ENCODE results near the gene ZDHHC14.

Gene ZDHHC14

GRCh38 chr6:157570752-157571151 is 189.8 kb downstream of the ZDHHC14 start:
- TF ChIP-seq, protein P1, sequence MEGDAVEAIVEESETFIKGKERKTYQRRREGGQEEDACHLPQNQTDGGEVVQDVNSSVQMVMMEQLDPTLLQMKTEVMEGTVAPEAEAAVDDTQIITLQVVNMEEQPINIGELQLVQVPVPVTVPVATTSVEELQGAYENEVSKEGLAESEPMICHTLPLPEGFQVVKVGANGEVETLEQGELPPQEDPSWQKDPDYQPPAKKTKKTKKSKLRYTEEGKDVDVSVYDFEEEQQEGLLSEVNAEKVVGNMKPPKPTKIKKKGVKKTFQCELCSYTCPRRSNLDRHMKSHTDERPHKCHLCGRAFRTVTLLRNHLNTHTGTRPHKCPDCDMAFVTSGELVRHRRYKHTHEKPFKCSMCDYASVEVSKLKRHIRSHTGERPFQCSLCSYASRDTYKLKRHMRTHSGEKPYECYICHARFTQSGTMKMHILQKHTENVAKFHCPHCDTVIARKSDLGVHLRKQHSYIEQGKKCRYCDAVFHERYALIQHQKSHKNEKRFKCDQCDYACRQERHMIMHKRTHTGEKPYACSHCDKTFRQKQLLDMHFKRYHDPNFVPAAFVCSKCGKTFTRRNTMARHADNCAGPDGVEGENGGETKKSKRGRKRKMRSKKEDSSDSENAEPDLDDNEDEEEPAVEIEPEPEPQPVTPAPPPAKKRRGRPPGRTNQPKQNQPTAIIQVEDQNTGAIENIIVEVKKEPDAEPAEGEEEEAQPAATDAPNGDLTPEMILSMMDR (conservative IDR thresholded peaks at IDR 0.05; ENCODE audit: low read depth, low read length), result no peak
- no peaks in the 10 kb centered on the region for H3K27me3 ChIP-seq (ENCODE audit: insufficient read depth, low read depth)
- H4K20me1 ChIP-seq (ENCODE audit: insufficient read depth), result no peaks in the 10 kb centered on the region
- H3K4me2 ChIP-seq, result peak overlapping the region; percentile 53; the same call in 1 of the 2 replicates
- no peaks in the 10 kb centered on the region for H3K36me3 ChIP-seq (ENCODE audit: insufficient read depth)
- no peak overlapping the region for H3K9ac ChIP-seq
- H3K79me2 ChIP-seq (ENCODE audit: insufficient read depth, low read depth), result no peaks in the 10 kb centered on the region
- H2AFZ ChIP-seq (ENCODE audit: low read depth), result no peak overlapping the region
- H3K4me3 ChIP-seq (IDR thresholded peaks at IDR 0.05; ENCODE audit: insufficient read depth, low read depth, low read length), result no peak overlapping the region
- H3K4me1 ChIP-seq (ENCODE audit: low read depth, poor library complexity, severe bottlenecking), result peaks cover 47% of the 10 kb centered on the region
- H3K27ac ChIP-seq, result peak overlapping the region; percentile 13; the same call in 1 of the 2 replicates

- no peak overlapping the region for H3K9ac ChIP-seq
- H3K79me2 ChIP-seq (ENCODE audit: insufficient read depth, low read depth), result no peaks in the 10 kb centered on the region
- H3K27ac ChIP-seq, result peak overlapping the region; percentile 13; the same call in 1 of the 2 replicates
- TF ChIP-seq, protein P1 (conservative IDR thresholded peaks at IDR 0.05; ENCODE audit: low read depth, low read length), result no peak
- H4K20me1 ChIP-seq (ENCODE audit: insufficient read depth), result no peaks in the 10 kb centered on the region
- no peak overlapping the region for H3K4me3 ChIP-seq (IDR thresholded peaks at IDR 0.05; ENCODE audit: insufficient read depth, low read depth, low read length)
- no peak overlapping the region for H2AFZ ChIP-seq (ENCODE audit: low read depth)
- peak overlapping the region; percentile 12; the same call in 1 of the 2 replicates for H3K4me2 ChIP-seq
- H3K27me3 ChIP-seq (ENCODE audit: insufficient read depth, low read depth), result no peaks in the 10 kb centered on the region
- no peaks in the 10 kb centered on the region for H3K36me3 ChIP-seq (ENCODE audit: insufficient read depth)
- H3K4me1 ChIP-seq (ENCODE audit: low read depth, poor library complexity, severe bottlenecking), result peaks cover 47% of the 10 kb centered on the region
Measured at GRCh38 chr6:157571269-157571668, 190.3 kb downstream of the ZDHHC14 start.

GRCh38 chr6:157571950-157572349 is 191.0 kb downstream of the ZDHHC14 start:
- Histone ChIP-seq H3K27ac (peak overlapping the region; percentile 13; the same call in 1 of the 2 replicates), H2AFZ (ENCODE audit: low read depth) (no peak overlapping the region), H3K79me2 (ENCODE audit: insufficient read depth, low read depth) (no peaks in the 10 kb centered on the region), H3K9ac (no peak overlapping the region), H3K4me1 (ENCODE audit: low read depth, poor library complexity, severe bottlenecking) (peaks cover 47% of the 10 kb centered on the region), H4K20me1 (ENCODE audit: insufficient read depth) (no peaks in the 10 kb centered on the region), H3K27me3 (ENCODE audit: insufficient read depth, low read depth) (no peaks in the 10 kb centered on the region), H3K4me3 (IDR thresholded peaks at IDR 0.05; ENCODE audit: insufficient read depth, low read depth, low read length) (no peak overlapping the region), H3K36me3 (ENCODE audit: insufficient read depth) (no peaks in the 10 kb centered on the region), H3K4me2 (peak overlapping the region; percentile 12; the same call in 1 of the 2 replicates)
- TF ChIP-seq, protein P1 (conservative IDR thresholded peaks at IDR 0.05; ENCODE audit: low read depth, low read length), result no peak

GRCh38 chr6:157574851-157575424 is 193.9 kb downstream of the ZDHHC14 start:
- Histone ChIP-seq H3K4me1 (ENCODE audit: low read depth, poor library complexity, severe bottlenecking) (peaks cover 41% of the 10 kb centered on the region), H2AFZ (ENCODE audit: low read depth) (no peak overlapping the region), H3K27ac (no peak overlapping the region), H3K4me3 (IDR thresholded peaks at IDR 0.05; ENCODE audit: insufficient read depth, low read depth, low read length) (no peak overlapping the region), H3K36me3 (ENCODE audit: insufficient read depth) (no peaks in the 10 kb centered on the region), H3K27me3 (ENCODE audit: insufficient read depth, low read depth) (no peaks in the 10 kb centered on the region), H3K9ac (no peak overlapping the region), H3K79me2 (ENCODE audit: insufficient read depth, low read depth) (no peaks in the 10 kb centered on the region), H4K20me1 (ENCODE audit: insufficient read depth) (no peaks in the 10 kb centered on the region), H3K4me2 (no peak overlapping the region)
- TF ChIP-seq, protein P1 (conservative IDR thresholded peaks at IDR 0.05; ENCODE audit: low read depth, low read length), result no peak
